Occipital lobe (tissue), 2 donors: ENCODE results near the gene FNDC4. TPM values are rescaled to one million over a fixed set of nuclear protein-coding genes. Genes with fewer than 3 reads are reported as not detected.

Experiments
- DNase-seq: peaks from one replicate; lab custom pipeline; 2025; lab: John Stamatoyannopoulos, UW
- total RNA-seq: library from RNA; depleted of rRNA; stranded (reverse); fragments of >200 nt; gene quantifications from one replicate; pipeline ENCODE4 v1.2.3, GENCODE V29; 2014

Gene FNDC4
- total RNA-seq, 1 donor from 2014 or later, result 41.3 TPM

GRCh38 chr2:27494284-27494943, 586 bp downstream of the FNDC4 start:
- DNase-seq, result no peak

- DNase-seq, result peak; percentile 26
Measured at GRCh38 chr2:27493948-27494283, 1.1 kb downstream of the FNDC4 start.

- DNase-seq, result no peak
Measured at GRCh38 chr2:27492557-27492956, 2.4 kb downstream of the FNDC4 start.

- peak; percentile 94 for DNase-seq
Measured at GRCh38 chr2:27489498-27490397, 5.3 kb downstream of the FNDC4 start, which contains the start of gene IFT172. TSS of gene IFT172 (minus strand) at chr2:27489743. CDS start at chr2:27489653, 90 bp downstream.

GRCh38 chr2:27489118-27489497, 5.9 kb downstream of the FNDC4 start:
- DNase-seq, result no peak

GRCh38 chr2:27485496-27485895, 9.5 kb downstream of the FNDC4 start:
- no peak for DNase-seq

GRCh38 chr2:27471961-27472360, 23.0 kb downstream of the FNDC4 start:
- DNase-seq, result no peak

GRCh38 chr2:27464443-27464842, 30.6 kb downstream of the FNDC4 start:
- no peak for DNase-seq

- no peak for DNase-seq
Measured at GRCh38 chr2:27461118-27461517, 33.9 kb downstream of the FNDC4 start.

GRCh38 chr2:27453968-27454367, 41.0 kb downstream of the FNDC4 start:
- DNase-seq, result no peak

- DNase-seq, result no peak
Measured at GRCh38 chr2:27451095-27451494, 43.9 kb downstream of the FNDC4 start.

GRCh38 chr2:27448381-27448780, 46.6 kb downstream of the FNDC4 start:
- no peak for DNase-seq

GRCh38 chr2:27446057-27446456, 48.9 kb downstream of the FNDC4 start:
- DNase-seq, result no peak

GRCh38 chr2:27445615-27446014, 49.4 kb downstream of the FNDC4 start:
- DNase-seq, result no peak

GRCh38 chr2:27445155-27445554, 49.8 kb downstream of the FNDC4 start:
- no peak for DNase-seq

- no peak for DNase-seq
Measured at GRCh38 chr2:27442920-27443282, 52.1 kb downstream of the FNDC4 start.

GRCh38 chr2:27441958-27442919, 52.8 kb downstream of the FNDC4 start, which contains the start of gene KRTCAP3:
TSS of gene KRTCAP3 (plus strand) at chr2:27442381. CDS start at chr2:27442413, 32 bp downstream.
- no peak for DNase-seq
